NCI-H524 treated with DMSO at 0.1 percent for 48 hours (cell line): ENCODE data around the gene DHX58.

ENCODE experiments used
- DNase-seq: peaks from one replicate; lab custom pipeline; 2025; lab: John Stamatoyannopoulos, UW

Gene DHX58

GRCh38 chr17:42110301-42111264 lies 1.9 kb downstream of the DHX58 start:
- no peak for DNase-seq

- DNase-seq = no peak
These were observed 3.4 kb downstream of the DHX58 start for GRCh38 chr17:42109086-42109485.

DNA sequence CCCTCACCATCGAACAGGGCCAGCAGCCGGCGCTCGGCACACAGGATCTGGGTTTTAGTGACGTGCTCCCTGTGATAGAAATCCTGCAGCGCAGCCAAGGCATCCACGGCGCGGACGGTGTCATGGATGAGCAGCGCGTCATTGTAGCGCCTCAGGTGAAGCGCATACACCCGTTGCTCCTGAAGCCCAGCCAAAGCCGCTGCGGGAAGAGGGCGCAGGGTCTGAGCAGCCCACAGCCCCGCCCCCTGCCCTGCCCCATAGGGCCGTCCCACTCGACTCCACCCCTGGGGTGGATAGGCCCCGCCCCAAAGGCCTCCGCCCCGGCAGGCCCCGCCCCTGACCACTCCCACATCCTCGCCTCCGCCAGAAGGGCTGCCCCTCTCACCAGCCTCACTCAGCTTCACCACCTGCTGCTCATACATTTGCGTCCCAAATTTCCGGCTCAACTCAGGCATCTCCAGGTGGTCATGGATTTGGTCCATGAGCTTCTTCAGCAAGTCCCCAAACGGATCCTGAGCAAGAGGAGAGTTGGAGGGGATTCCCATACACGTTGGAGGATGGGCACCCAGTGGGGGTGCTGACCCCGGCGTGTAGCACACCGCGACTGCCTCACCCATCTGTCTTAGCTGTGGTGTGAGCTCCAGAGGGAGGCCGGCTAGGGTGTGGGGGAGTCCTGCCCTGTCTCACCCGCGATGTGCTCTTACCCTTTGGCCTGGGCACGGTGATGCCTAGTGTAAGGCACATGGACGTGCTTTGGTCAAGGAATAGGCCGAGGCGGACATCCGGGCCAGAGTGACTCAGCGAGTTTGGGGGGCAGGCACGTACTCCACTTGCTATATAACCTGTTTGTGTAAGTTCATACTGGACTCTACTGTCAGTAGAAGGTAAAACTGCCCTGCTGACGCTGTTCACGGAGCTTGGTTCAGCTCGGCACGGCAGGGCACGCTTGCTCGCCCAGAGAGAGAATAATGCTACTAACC lies 4.6 kb downstream of the DHX58 start:
- DNase-seq = peak; percentile 74

- no peak for DNase-seq
These were observed 5.4 kb downstream of the DHX58 start for GRCh38 chr17:42107124-42107523.

DNA sequence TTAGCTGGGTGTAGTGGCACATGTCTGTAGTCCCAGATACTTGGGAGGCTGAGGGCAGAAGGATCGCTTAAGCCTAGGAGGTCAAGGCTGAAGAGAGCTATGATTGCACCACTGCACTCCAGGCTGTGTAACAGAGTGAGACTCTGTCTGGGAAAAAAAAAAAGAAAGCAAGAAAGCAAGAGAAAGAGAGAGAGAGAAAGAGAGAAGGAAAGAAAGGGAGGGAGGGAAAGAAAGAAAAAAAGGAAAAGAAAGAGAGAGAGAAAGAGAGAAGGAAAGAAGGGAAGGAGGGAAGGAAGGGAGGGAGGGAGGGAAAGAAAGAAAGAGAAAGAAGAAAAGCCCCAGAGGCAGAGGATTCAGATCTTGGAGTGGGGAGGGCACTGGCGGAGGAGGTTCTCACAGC lies 6.5 kb downstream of the DHX58 start:
- no peak for DNase-seq

DNA sequence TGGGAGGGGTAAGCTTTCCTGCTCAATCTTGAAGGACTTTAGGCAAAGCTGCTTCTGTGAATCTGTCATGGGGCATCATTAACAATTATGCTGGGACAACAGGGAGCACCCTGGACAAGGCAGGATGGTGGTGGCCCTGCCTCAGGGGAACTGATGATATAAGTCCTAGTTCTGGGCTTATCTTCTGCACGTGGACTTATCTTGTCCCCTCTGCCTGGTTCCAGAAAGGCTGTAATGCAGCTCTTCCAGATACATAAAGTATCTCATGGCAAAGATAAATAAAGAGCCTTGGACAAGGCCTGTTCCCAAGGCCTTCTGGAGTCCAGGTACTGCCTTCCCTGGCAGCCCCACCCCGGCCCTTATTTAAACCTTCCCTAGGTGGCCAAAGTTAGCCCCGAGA lies 8.2 kb downstream of the DHX58 start:
- no peak for DNase-seq

- no peak for DNase-seq
These were observed 9.1 kb downstream of the DHX58 start for GRCh38 chr17:42103221-42103954.

- DNase-seq = no peak
These were observed 10.8 kb downstream of the DHX58 start for GRCh38 chr17:42101513-42102292.

DNA sequence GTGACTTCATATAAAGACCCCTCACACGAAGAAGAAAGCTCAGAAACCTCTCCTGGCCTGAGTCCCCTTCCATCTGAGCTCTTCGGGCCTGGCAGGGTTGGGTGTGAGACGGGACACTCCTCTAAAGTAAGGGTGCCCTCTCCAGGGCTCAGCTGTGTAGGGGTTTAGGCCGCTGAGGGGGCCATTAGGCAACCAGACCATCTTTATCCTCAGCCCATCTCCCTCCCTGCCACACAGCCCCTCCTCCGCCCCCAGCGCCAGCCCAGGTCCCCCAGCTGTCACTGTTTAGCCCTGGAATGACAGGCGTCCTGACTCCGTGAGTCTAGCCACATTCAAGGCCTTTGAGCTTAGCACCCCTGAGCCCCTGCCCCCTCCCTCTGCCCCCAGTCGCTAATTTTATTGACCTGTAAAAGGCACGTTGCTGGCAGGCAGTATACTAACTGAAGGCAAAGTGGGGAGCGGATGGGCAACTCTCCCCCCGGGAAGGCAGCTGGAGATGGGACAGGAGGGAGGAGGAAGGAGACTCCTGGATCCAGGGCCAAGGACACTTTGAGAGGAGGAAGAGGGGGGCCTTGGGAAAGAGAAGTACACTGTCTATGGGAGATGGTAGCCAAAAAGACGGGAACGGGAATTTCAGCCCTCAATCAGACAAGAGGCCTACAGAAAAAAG lies 13.6 kb downstream of the DHX58 start:
- no peak for DNase-seq

DNA sequence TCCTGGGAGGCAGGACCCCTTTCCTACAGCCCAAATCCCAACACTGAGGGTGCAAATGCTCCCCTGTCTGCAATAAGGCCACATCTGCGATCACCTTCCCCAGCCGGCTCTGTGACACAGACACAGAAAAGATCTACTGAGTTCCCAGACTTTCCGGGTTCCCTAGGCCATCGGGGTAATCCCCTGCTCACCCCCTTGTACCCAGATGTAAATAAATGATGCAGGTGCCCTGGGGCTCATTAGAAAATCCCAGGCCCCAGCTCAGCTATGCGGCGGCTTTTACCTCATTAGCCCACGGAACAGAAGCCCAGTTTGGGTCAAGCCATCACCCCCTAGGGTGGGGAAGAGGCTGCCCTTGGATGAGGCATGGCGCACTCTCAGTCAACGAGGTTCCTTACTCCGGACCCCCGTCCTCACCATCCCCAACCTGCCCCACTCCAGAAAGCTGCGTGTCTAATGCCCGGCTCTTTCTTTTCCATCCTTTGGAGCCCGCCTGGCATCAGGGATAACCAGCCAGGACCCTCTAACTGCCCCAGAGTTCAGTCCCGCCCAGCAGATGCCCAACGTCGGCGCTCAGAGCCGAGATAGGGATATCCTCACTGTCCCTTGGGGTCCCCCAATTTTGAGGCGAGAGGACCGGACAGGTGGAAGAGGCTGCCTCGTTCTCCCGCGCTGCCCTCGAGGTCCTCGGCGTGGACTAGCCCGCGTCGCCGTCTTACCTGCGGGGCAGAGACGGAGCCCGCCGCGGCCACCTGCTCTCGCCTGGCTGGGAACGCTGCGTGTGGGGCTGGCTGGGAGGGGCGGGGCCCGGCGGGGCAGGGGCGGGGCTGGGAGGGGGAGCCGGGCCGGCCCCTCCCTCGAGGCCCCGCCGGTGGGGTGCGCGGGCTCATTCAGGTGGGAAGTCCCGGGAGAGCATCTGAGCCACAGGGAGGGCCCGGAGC lies 14.6 kb downstream of the DHX58 start, which contains the start of gene ZNF385C:
Gene ZNF385C (minus strand): TSS at position 783 of the 941 bp plus-strand sequence. CDS start 35,417 bp downstream, outside the sequence.
- DNase-seq = no peak

- DNase-seq = no peak
These were observed 16.0 kb downstream of the DHX58 start for GRCh38 chr17:42096360-42097111.

- DNase-seq = no peak
These were observed 18.0 kb downstream of the DHX58 start for GRCh38 chr17:42094375-42095069.

GRCh38 chr17:42092939-42093338 lies 19.6 kb downstream of the DHX58 start:
- DNase-seq = no peak

GRCh38 chr17:42090964-42091790 lies 21.3 kb downstream of the DHX58 start:
- no peak for DNase-seq

DNA sequence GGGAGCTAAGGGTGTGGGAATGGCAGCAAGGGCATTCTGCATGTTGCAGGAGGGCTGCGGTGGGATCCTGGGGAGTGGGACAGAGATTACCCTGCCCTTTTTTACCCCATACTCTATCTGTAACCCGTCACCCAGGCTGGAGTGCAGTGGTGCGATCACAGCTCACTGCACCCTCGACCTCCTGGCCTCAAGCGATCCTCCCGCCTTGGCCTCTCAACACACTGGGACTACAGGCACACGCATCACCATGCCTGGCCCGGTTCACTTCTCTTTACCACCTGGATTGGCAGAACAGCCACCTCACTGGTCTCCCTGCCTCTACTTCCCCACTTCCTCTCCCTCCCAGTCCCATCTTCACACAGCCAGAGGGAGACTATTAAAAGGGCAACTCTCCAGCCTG lies 23.8 kb downstream of the DHX58 start:
- no peak for DNase-seq

GRCh38 chr17:42087736-42088705 lies 24.5 kb downstream of the DHX58 start:
- no peak for DNase-seq
